ENCODE measurements around the gene CFAP97.

DNA sequence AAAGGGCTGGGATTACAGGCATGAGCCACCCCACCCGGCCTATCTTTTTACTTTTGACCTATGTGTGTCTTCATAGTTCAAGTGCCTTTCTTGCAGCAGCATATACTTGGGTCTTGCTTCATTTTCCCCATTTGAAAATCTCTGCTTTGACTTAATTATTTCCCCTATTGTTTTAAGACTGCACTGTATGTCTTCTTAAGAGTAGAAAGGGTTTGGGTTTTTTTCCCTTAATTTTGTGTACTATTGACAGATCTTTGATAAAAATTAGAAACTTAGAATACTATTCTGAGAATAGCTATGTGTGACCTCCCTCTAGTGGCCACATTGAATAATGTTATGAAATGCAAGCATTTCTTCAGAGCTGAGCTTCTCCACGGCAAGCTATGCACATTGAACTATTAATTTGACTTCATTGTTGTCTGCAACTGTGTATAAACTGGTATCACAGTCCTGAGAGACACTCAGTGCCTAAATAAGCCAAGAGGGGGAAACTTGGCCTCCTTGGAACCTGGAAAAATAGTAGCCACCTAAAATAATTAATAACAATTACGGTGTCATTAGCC lies 69.4 kb downstream of the CFAP97 start:
- TF ChIP-seq, protein P1, sequence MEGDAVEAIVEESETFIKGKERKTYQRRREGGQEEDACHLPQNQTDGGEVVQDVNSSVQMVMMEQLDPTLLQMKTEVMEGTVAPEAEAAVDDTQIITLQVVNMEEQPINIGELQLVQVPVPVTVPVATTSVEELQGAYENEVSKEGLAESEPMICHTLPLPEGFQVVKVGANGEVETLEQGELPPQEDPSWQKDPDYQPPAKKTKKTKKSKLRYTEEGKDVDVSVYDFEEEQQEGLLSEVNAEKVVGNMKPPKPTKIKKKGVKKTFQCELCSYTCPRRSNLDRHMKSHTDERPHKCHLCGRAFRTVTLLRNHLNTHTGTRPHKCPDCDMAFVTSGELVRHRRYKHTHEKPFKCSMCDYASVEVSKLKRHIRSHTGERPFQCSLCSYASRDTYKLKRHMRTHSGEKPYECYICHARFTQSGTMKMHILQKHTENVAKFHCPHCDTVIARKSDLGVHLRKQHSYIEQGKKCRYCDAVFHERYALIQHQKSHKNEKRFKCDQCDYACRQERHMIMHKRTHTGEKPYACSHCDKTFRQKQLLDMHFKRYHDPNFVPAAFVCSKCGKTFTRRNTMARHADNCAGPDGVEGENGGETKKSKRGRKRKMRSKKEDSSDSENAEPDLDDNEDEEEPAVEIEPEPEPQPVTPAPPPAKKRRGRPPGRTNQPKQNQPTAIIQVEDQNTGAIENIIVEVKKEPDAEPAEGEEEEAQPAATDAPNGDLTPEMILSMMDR (IDR thresholded peaks at IDR 0.05; ENCODE audit: insufficient read depth, low read length, poor library complexity, severe bottlenecking) = peak; percentile 85
- no peak for TF ChIP-seq EZH2phosphoT487 (conservative IDR thresholded peaks at IDR 0.05; ENCODE audit: low read length)

Measured in SU-DHL-6 (cell line).